ENCODE data around the gene PLCB4.

DNA sequence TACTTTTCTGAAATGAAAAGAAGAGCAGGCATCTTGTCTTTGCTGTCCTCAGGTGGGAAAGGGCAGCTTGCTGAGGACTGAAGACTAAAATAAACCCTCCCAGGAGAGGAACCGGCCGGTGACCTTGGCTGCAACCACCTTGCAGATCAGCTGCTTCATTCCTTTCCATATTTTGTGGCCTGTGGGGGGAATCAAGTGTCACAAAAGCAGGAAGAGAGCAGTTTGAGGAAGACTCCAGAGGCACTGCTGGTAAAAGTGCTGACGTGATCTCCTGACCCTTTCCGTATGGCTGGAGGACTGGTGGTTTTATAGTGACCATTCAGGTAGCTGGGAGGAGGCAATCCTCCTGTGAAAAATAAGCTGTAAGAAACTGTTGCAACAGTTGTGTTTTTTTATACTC is 157.0 kb downstream of the PLCB4 start:
- TF ChIP-seq, protein P1, sequence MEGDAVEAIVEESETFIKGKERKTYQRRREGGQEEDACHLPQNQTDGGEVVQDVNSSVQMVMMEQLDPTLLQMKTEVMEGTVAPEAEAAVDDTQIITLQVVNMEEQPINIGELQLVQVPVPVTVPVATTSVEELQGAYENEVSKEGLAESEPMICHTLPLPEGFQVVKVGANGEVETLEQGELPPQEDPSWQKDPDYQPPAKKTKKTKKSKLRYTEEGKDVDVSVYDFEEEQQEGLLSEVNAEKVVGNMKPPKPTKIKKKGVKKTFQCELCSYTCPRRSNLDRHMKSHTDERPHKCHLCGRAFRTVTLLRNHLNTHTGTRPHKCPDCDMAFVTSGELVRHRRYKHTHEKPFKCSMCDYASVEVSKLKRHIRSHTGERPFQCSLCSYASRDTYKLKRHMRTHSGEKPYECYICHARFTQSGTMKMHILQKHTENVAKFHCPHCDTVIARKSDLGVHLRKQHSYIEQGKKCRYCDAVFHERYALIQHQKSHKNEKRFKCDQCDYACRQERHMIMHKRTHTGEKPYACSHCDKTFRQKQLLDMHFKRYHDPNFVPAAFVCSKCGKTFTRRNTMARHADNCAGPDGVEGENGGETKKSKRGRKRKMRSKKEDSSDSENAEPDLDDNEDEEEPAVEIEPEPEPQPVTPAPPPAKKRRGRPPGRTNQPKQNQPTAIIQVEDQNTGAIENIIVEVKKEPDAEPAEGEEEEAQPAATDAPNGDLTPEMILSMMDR (conservative IDR thresholded peaks at IDR 0.05 in 1 of 2, IDR thresholded peaks at IDR 0.05 in 1 of 2; ENCODE audit: low read depth in 1 of 2, low read length in 2 of 2), result no peak
- TF ChIP-seq EZH2 (IDR thresholded peaks at IDR 0.05; ENCODE audit: low read length, missing control alignments), result no peak

Data from fibroblast of lung (primary cell).